HTR-8/SVneo (cell line): ENCODE data around the gene SLC22A23.

Source experiments
- DNase-seq: peaks from one replicate; pipeline ENCODE4 v3.0.0; 2011; ENCODE audit warnings: low spot score, mixed read lengths; ENCODE audit not compliant: insufficient read length
- FAIRE-seq: peaks from 2 replicates; lab custom pipeline; 2011; peaks lifted over from hg19 to GRCh38; lab: Jason Lieb, UNC

The SLC22A23 gene

DNA sequence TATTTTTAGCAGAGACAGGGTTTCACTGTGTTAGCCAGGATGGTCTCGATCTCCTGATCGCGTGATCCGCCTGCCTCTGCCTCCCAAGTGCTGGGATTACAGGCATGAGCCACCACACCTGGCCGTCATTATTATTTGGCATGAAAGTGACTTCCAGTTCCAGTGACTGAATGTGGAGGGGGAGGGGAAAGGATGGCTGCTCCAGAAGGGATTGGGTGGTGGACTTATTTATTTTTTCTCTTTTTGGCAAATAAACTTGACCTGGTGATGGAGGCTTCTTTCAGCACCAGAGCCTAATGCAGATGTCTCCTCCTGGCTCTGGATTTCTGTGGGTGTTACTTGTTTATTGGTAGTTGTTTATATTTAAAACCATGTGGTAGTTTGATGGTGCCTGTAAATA lies 16.9 kb upstream of the SLC22A23 start:
- FAIRE-seq (no peak), DNase-seq (no peak)

GRCh38 chr6:3471711-3472110 lies 14.9 kb upstream of the SLC22A23 start:
- FAIRE-seq, result no peak
- DNase-seq, result no peak

GRCh38 chr6:3471286-3471685 lies 14.4 kb upstream of the SLC22A23 start:
- FAIRE-seq, result no peak

DNA sequence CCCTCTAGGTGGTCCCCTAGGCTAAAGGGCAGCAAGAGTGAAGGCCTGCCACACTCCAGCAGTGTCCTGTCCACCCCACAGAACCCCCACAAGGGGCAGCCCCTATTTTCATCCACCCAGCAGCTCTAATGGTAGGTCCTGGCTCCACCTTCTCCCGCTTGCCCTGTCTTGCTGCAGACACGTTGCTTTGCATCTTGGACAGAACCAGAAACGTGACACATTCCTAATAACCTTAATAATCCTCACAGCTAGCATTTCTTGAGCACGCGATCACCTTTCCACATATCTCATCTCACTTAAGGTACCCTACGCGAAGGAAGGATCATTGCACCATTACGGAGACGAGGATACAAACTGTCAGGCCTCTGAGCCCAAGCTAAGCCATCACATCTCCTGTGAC lies 11.7 kb upstream of the SLC22A23 start:
- no peak for FAIRE-seq

More at GRCh38 chr6:3471286-3471685, 14.4 kb upstream of the SLC22A23 start:
- no peak for DNase-seq

GRCh38 chr6:3467996-3468395 lies 11.1 kb upstream of the SLC22A23 start:
- DNase-seq (no peak), FAIRE-seq (no peak)

More for the DNA sequence above, 11.7 kb upstream of the SLC22A23 start:
- no peak for DNase-seq

GRCh38 chr6:3466488-3467219 lies 9.8 kb upstream of the SLC22A23 start:
- FAIRE-seq, result no peak
- DNase-seq, result no peak

- FAIRE-seq, result no peak
- DNase-seq, result no peak
Observed at GRCh38 chr6:3460253-3460652, 3.4 kb upstream of the SLC22A23 start.

DNA sequence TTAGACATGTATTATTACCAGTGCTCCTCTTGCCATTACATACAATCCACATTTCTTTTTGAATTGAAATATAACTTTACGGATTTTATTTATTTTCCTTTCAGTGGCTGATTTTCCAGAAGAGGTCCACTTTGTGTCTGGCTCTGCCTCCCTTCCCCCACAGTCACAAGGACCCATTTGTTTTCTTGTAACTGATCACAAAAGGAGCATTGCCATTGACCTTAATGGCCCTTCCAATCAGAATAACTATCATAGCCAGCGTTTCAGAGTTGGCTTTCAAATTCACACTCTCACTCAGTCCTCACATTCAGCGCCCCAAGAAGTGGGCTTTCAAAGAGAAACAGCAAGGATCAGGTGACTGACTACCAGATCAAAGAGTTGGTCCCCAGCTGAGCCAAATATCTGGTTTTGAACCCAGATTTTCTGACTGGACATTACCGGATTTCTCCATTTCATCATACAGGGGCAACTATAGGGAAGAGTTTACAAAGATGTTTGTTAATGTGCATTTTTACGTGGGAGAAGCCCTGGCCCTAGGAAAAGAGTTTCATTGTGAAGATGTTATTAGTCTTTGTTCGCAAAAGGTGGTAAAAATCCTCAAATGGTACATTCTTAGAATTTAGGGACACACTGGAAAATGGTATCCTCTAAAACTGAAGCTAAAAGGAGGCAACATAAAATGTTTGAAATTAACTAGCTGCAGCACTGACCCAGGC lies 2.0 kb upstream of the SLC22A23 start:
- DNase-seq, result no peak
- FAIRE-seq, result no peak

DNA sequence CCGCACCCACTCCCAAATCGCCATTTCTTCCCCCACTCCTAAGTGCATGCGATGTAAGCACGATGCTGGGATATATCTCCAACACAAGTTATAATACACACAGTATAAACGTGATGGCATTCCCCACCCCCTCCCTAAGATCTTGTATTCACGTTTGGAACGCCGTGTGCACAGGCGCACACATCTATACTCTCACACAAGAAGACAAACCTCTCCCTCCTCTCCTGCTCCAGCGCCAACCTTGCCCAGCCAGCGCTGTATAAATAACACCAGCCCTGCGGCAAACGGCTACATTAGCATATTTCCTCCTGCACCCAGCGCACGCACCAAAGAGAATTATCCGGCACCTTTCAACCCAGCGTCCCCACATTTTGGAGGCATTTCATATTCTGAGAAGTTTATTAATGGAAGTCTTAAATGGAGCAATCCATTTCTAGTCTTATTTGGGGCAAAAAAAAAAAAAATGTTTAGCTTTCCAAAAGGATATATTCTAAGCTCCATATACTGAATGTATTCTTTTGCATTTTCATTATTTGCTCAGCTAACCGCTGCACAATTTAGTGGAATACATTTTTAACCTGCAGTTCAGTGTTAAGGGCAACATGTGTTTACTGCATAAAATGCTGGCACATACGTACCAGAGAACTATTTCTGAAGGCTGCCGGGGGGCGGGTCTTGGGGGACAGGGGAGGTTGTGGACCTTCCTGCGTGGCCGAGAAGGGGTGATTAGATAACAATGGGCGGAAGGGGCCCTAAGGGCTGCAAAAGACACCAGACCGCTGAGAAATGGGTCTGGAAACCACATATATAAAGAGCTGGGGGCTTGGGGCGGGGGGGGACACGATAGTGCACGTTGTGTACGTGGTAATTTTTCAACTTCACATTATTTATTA lies 1.1 kb upstream of the SLC22A23 start:
- no peak for DNase-seq
- no peak for FAIRE-seq

GRCh38 chr6:3456395-3456897 lies 404 bp downstream of the SLC22A23 start:
- FAIRE-seq, result no peak
- no peak for DNase-seq

GRCh38 chr6:3455569-3456394 lies 1.1 kb downstream of the SLC22A23 start:
- FAIRE-seq, result no peak
- no peak for DNase-seq

DNA sequence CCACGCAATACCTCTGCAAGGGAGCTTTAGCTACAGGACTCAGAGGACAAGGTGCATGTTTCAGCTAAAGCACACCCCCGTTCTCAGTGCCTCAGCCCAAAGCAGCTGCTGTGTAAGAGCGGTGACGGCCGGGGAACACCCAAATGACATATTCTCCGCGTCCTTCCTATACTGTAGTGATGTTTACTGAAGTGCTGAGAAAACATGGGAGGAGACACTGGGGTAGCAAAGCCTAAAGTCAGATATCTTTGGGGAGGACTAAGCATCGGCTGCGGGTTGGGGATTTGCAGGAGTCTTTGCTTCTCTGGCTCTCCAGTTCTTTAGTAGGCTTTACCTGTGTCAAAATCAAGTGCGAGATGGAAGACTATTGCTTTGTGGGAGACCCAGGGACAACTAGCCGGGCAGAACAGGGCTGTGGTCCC lies 1.7 kb downstream of the SLC22A23 start:
- FAIRE-seq, result no peak
- no peak for DNase-seq

- FAIRE-seq, result no peak
- DNase-seq, result no peak
Observed at GRCh38 chr6:3454273-3455010, 2.4 kb downstream of the SLC22A23 start.

DNA sequence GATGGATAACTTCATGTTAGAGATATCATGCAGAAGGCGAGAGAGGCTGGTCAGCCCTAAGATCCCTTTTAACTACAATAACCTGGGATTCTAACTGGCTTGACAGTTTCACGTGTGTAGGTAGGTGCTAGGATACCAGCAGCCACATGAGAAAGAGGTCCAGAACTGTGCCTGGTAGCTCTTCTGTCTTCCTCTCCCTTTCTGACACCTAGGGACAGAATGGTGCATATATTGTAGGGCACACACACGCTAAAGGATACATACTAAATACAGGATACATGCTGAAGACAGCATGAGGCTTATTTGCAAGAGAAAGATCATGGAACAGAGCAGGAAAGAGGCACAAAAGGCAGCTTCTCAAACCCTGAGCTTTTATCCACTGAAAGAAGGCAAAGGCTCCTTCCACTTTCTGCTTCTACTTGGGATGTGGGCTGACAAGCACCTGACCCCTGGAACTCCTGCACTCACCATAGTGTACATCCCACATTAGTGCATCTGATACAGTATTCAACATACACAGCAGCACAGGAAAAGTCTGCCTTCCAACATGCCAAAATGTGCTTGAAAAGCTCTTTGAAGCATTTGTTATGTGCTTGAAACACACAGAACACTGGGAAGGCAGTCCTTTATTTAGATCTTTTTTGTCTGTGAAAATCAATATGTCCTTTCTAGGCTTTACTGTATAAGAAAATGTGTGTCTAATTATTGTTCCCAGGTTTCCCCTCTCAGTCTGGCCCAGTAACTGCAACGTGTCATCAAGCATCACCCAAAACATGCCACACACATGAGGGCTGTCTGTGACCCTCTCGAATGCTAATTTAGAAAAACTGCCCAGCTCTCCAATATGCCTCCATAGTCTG lies 3.2 kb downstream of the SLC22A23 start:
- FAIRE-seq (no peak), DNase-seq (no peak)

DNA sequence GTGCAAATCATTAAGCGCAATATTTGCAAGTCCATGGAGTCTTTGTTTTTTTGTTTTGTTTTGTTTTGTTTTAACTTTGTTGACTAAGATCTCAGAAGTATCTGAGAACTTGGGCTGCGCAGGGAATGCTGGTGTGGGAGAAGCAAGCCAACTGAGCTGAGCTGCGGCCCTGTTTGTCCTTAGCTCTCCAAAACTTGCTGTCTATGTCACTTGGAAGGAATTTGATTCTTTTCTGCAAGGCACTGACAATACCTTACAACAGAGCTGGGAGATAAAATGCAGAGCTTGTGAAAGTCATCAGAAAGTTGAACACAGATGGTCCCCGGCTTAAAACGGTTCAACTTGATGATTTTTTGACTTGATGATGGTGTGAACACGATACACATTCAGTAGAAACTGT lies 5.4 kb downstream of the SLC22A23 start:
- FAIRE-seq (no peak), DNase-seq (no peak)

- DNase-seq, result no peak
- FAIRE-seq, result no peak
Observed at GRCh38 chr6:3450888-3451287, 6.0 kb downstream of the SLC22A23 start.

GRCh38 chr6:3449750-3450305 lies 7.0 kb downstream of the SLC22A23 start:
- FAIRE-seq, result no peak
- no peak for DNase-seq

- DNase-seq (no peak), FAIRE-seq (no peak)
Observed at GRCh38 chr6:3449321-3449720, 7.5 kb downstream of the SLC22A23 start.
